Measurements from ENCODE around the gene TGFBR2. TPM values are rescaled to one million over a fixed set of nuclear protein-coding genes. Genes with fewer than 3 reads are reported as not detected.

The TGFBR2 gene
- total and polyA plus RNA-seq, 2 of the 13 experiments (the other 11 are each of a cell fraction or from before 2014, with no cell fraction given): 82.2 to 187 TPM

GRCh38 chr3:30625541-30626438 is 19.4 kb downstream of the TGFBR2 start (continued):
- TF ChIP-seq ZNF503 (CRISPR knock-in tag; IDR thresholded peaks at IDR 0.05): peak; percentile 60
- no peak for TF ChIP-seq EZH2 (conservative IDR thresholded peaks at IDR 0.05; ENCODE audit: low read depth, low read length)
- TF ChIP-seq KDM6A (CRISPR knock-in tag; IDR thresholded peaks at IDR 0.05; ENCODE audit: low read depth): peak; percentile 14; the same call in 1 of the 2 replicates
- TF ChIP-seq DPF2 (CRISPR knock-in tag; IDR thresholded peaks at IDR 0.05; ENCODE audit: borderline replicate concordance, low read depth): peak; percentile 52; the same call in 1 of the 2 replicates
- no peak for TF ChIP-seq FOXO4 (CRISPR knock-in tag; conservative IDR thresholded peaks at IDR 0.05)
- peak; percentile 91; the same call in 1 of the 2 replicates for TF ChIP-seq ZBTB34 (CRISPR knock-in tag; IDR thresholded peaks at IDR 0.05)
- no peak for TF ChIP-seq ZNF207 (IDR thresholded peaks at IDR 0.05; ENCODE audit: borderline replicate concordance)
- peak; percentile 33; the same call in 1 of the 2 replicates for TF ChIP-seq ERF (CRISPR knock-in tag; IDR thresholded peaks at IDR 0.05)
- TF ChIP-seq TFAP4 (IDR thresholded peaks at IDR 0.05; ENCODE audit: borderline replicate concordance, low read depth): peak; percentile 90
- TF ChIP-seq SMC3 (IDR thresholded peaks at IDR 0.05; ENCODE audit: low read length): peak; percentile 50
- TF ChIP-seq SOX13 (IDR thresholded peaks at IDR 0.05): no peak
- peak in 1 of 2 experiments; percentile 87; a peak in 2 of 4 replicates for TF ChIP-seq SOX13 (CRISPR knock-in tag; conservative IDR thresholded peaks at IDR 0.05 in 1 of 2, IDR thresholded peaks at IDR 0.05 in 1 of 2)
- no peak for TF ChIP-seq ZNF335 (CRISPR knock-in tag; IDR thresholded peaks at IDR 0.05)
- peak; percentile 86 for TF ChIP-seq CEBPB (IDR thresholded peaks at IDR 0.05; ENCODE audit: borderline replicate concordance, low read depth, low read length)
- 0 out of 4 replicates have a peak, but pooled peaks of 1 of the 2 experiments have one; percentile 18 for TF ChIP-seq HMGXB4 (CRISPR knock-in tag; IDR thresholded peaks at IDR 0.05; ENCODE audit: borderline replicate concordance in 1 of 2, low read depth in 1 of 2)
- TF ChIP-seq MIER3 (CRISPR knock-in tag; IDR thresholded peaks at IDR 0.05; ENCODE audit: borderline replicate concordance): peak; percentile 33; the same call in 1 of the 2 replicates
- TF ChIP-seq CBFB (CRISPR knock-in tag; IDR thresholded peaks at IDR 0.05): 0 out of 2 replicates have a peak, but pooled peaks have one; percentile 69
- TF ChIP-seq ZMYM2 (CRISPR knock-in tag; IDR thresholded peaks at IDR 0.05): peak; percentile 80
- TF ChIP-seq NR2C2 (CRISPR knock-in tag; IDR thresholded peaks at IDR 0.05; ENCODE audit: borderline replicate concordance): peak; percentile 58

All from HepG2 (cell line).